ENCODE measurements around the gene ARMC3.

Gene ARMC3

GRCh38 chr10:23001901-23002516 lies 74.2 kb downstream of the ARMC3 start:
- no peaks in the 10 kb centered on the region for H3K4me1 ChIP-seq (ENCODE audit: insufficient read depth, poor library complexity, severe bottlenecking)
- TF ChIP-seq CTCF (IDR thresholded peaks at IDR 0.05; ENCODE audit: poor library complexity, severe bottlenecking), result no peak
- DNase-seq (ENCODE audit: low spot score) (no peak), ATAC-seq (ENCODE audit: low read depth) (no peak)
- no peak overlapping the region for H3K27ac ChIP-seq (ENCODE audit: poor library complexity, severe bottlenecking)
- H3K27me3 ChIP-seq (ENCODE audit: insufficient read depth, poor library complexity, severe bottlenecking), result peaks cover 11% of the 10 kb centered on the region
- H3K9me3 ChIP-seq (ENCODE audit: severe bottlenecking), result no peaks in the 10 kb centered on the region
- H3K36me3 ChIP-seq (ENCODE audit: low read depth), result no peaks in the 10 kb centered on the region
- no peak overlapping the region for H3K4me3 ChIP-seq (ENCODE audit: severe bottlenecking)

GRCh38 chr10:23005150-23005549 lies 77.3 kb downstream of the ARMC3 start:
- no peaks in the 10 kb centered on the region for H3K4me1 ChIP-seq (ENCODE audit: insufficient read depth, poor library complexity, severe bottlenecking)
- ATAC-seq (ENCODE audit: low read depth) (no peak), DNase-seq (ENCODE audit: low spot score) (no peak)
- TF ChIP-seq CTCF (IDR thresholded peaks at IDR 0.05; ENCODE audit: poor library complexity, severe bottlenecking), result no peak
- no peak overlapping the region for H3K27ac ChIP-seq (ENCODE audit: poor library complexity, severe bottlenecking)
- no peaks in the 10 kb centered on the region for H3K36me3 ChIP-seq (ENCODE audit: low read depth)
- H3K27me3 ChIP-seq (ENCODE audit: insufficient read depth, poor library complexity, severe bottlenecking), result peaks cover 6% of the 10 kb centered on the region
- H3K9me3 ChIP-seq (ENCODE audit: severe bottlenecking), result no peaks in the 10 kb centered on the region
- no peak overlapping the region for H3K4me3 ChIP-seq (ENCODE audit: severe bottlenecking)

GRCh38 chr10:23013581-23014335 lies 85.9 kb downstream of the ARMC3 start:
- no peaks in the 10 kb centered on the region for H3K9me3 ChIP-seq (ENCODE audit: severe bottlenecking)
- no peak overlapping the region for H3K4me3 ChIP-seq (ENCODE audit: severe bottlenecking)
- no peaks in the 10 kb centered on the region for H3K4me1 ChIP-seq (ENCODE audit: insufficient read depth, poor library complexity, severe bottlenecking)
- DNase-seq (ENCODE audit: low spot score) (no peak), ATAC-seq (ENCODE audit: low read depth) (no peak)
- H3K27ac ChIP-seq (ENCODE audit: poor library complexity, severe bottlenecking), result no peak overlapping the region
- TF ChIP-seq CTCF (IDR thresholded peaks at IDR 0.05; ENCODE audit: poor library complexity, severe bottlenecking), result no peak
- peaks cover 11% of the 10 kb centered on the region for H3K27me3 ChIP-seq (ENCODE audit: insufficient read depth, poor library complexity, severe bottlenecking)
- H3K36me3 ChIP-seq (ENCODE audit: low read depth), result no peaks in the 10 kb centered on the region

GRCh38 chr10:23015021-23015707 lies 87.3 kb downstream of the ARMC3 start:
- Histone ChIP-seq H3K9me3 (ENCODE audit: severe bottlenecking) (no peaks in the 10 kb centered on the region), H3K36me3 (ENCODE audit: low read depth) (no peaks in the 10 kb centered on the region), H3K4me3 (ENCODE audit: severe bottlenecking) (no peak overlapping the region), H3K27ac (ENCODE audit: poor library complexity, severe bottlenecking) (no peak overlapping the region), H3K27me3 (ENCODE audit: insufficient read depth, poor library complexity, severe bottlenecking) (peaks cover 11% of the 10 kb centered on the region), H3K4me1 (ENCODE audit: insufficient read depth, poor library complexity, severe bottlenecking) (no peaks in the 10 kb centered on the region)
- DNase-seq (ENCODE audit: low spot score) (no peak), ATAC-seq (ENCODE audit: low read depth) (no peak)
- TF ChIP-seq CTCF (IDR thresholded peaks at IDR 0.05; ENCODE audit: poor library complexity, severe bottlenecking), result no peak
